Upper lobe of left lung (tissue), 6 donors: ENCODE results near the gene SNRNP35. TPM values are rescaled to one million over a fixed set of nuclear protein-coding genes. Genes with fewer than 3 reads are reported as not detected.
A peak's percentile ranks its signal among the peaks of the same experiment; 100 is the strongest.

ENCODE experiments used
- ATAC-seq, 2 donors: fragments of 200-7000 bp; cut with Tn5 transposase; one replicate each; pipeline ENCODE4 v1.9.1; 2022; ENCODE audit warnings: mild to moderate bottlenecking in 2 of 2, moderate library complexity in 2 of 2; ENCODE audit not compliant: low FRiP score in 2 of 2
- DNase-seq, 2 donors: peaks; one replicate each; pipeline ENCODE4 v3.0.0-alpha.2; 2019 to 2020
- H3K27ac ChIP-seq, 4 donors: fragments of 200-600 bp; sonication (generic); one replicate each; pipeline ENCODE4 v1.5.1; 2016 to 2019
- H3K27me3 ChIP-seq, 4 donors: fragments of 200-600 bp; sonication (generic); one replicate each; pipeline ENCODE4 v1.5.1; 2017 to 2019
- H3K36me3 ChIP-seq, 4 donors: fragments of 200-600 bp; sonication (generic); one replicate each; pipeline ENCODE4 v1.5.1; 2016 to 2019
- H3K4me1 ChIP-seq, 4 donors: fragments of 200-600 bp; sonication (generic); one replicate each; pipeline ENCODE4 v1.5.1; 2018 to 2019
- H3K4me3 ChIP-seq, 4 donors: fragments of 200-600 bp; sonication (generic); one replicate each; pipeline ENCODE4 v1.5.1; 2017 to 2019; ENCODE audit warnings: mild to moderate bottlenecking in 2 of 4, moderate library complexity in 1 of 4
- H3K9me3 ChIP-seq, 4 donors: fragments of 200-600 bp; sonication (generic); one replicate each; pipeline ENCODE4 v1.5.1; 2018 to 2019
- CTCF ChIP-seq, 6 experiments: fragments of 450-650 bp in 4 of 6; fragments of 200-600 bp in 2 of 6; sonication (generic) in 2 of 6; IDR thresholded peaks; one replicate each; pipeline ENCODE4 v1.5.1; 2016 to 2019; ENCODE audit warnings: antibody characterized with exemption in 6 of 6
- EP300 ChIP-seq, 4 donors: sonication (generic); formaldehyde crosslinking; IDR thresholded peaks; one replicate each; pipeline ENCODE4 v1.5.1; 2017; ENCODE audit warnings: antibody characterized with exemption in 4 of 4, control low read depth in 2 of 4
- POLR2A ChIP-seq, 4 donors: fragments of 450-650 bp; IDR thresholded peaks; one replicate each; pipeline ENCODE4 v1.5.1; 2016 to 2017; ENCODE audit warnings: antibody characterized with exemption in 4 of 4, mild to moderate bottlenecking in 2 of 4
- POLR2AphosphoS5 ChIP-seq, 2 donors: sonication (generic); formaldehyde crosslinking; IDR thresholded peaks; one replicate each; pipeline ENCODE4 v1.5.1; 2017; ENCODE audit warnings: antibody characterized with exemption in 2 of 2
- WGBS, 2 donors: methylation state at CpG; one replicate each; pipeline ENCODE4 v1.1.5; 2017 to 2018; 5-methylcytosine and 5-hydroxymethylcytosine counted together
- total RNA-seq, 6 donors: library from RNA; depleted of rRNA in 4 of 6; stranded (reverse); fragments of >200 nt in 4 of 6; gene quantifications; one replicate each; pipeline versions ENCODE4 v1.1.0 to v1.2.1, GENCODE V29; 2016 to 2021
- donor health status: DM: no; HTN: no; CAD: no; lungs with moderate emphysema.
- donor health status: DM: no; HTN: yes; CAD: no; lungs with severe emphysema.

Gene SNRNP35
- total RNA-seq, 6 donors from 2014 or later = 16.7 to 50.3 (median 26.6) TPM

- Histone ChIP-seq H3K27me3 (no peaks in the 10 kb centered on the region), H3K4me1 (no peaks in the 10 kb centered on the region), H3K9me3 (no peaks in the 10 kb centered on the region), H3K4me3 (no peak overlapping the region), H3K27ac (no peak overlapping the region), H3K36me3 (peaks cover 0 to 15% (median 0%) of the 10 kb centered on the region in 4 donors)
- ATAC-seq (no peak), DNase-seq (no peak)
- whole genome bisulfite sequencing, 2 donors = 96 to 97% methylated on average over 3 to 6 of the region's 6 CpGs
- TF ChIP-seq EP300 (IDR thresholded peaks at IDR 0.05) (no peak), POLR2AphosphoS5 (IDR thresholded peaks at IDR 0.05) (no peak), POLR2A (IDR thresholded peaks at IDR 0.05) (no peak), CTCF (IDR thresholded peaks at IDR 0.05) (no peak)
Observed at GRCh38 chr12:123487428-123487827, 29.5 kb downstream of the SNRNP35 start.

- WGBS, 2 donors = 90 to 91% methylated on average over 20 of the region's 20 CpGs
- ATAC-seq = no peak
Observed at GRCh38 chr12:123488539-123489230, 30.7 kb downstream of the SNRNP35 start.

GRCh38 chr12:123489580-123489979 lies 31.6 kb downstream of the SNRNP35 start:
- H3K36me3 ChIP-seq = peaks cover 0 to 3% (median 0%) of the 10 kb centered on the region in 4 donors
- H3K4me1 ChIP-seq = no peaks in the 10 kb centered on the region
- no peaks in the 10 kb centered on the region for H3K9me3 ChIP-seq
- no peak overlapping the region for H3K4me3 ChIP-seq
- ATAC-seq (no peak), DNase-seq (no peak)
- no peaks in the 10 kb centered on the region for H3K27me3 ChIP-seq
- TF ChIP-seq CTCF (IDR thresholded peaks at IDR 0.05) = no peak
- TF ChIP-seq POLR2A (IDR thresholded peaks at IDR 0.05) = no peak
- 83 to 98% methylated on average over 5 to 6 of the region's 6 CpGs for WGBS, 2 donors
- peak overlapping the region in 3 of 4 donors; percentile 7 to 48 (median 40) for H3K27ac ChIP-seq

More at GRCh38 chr12:123488539-123489230, 30.7 kb downstream of the SNRNP35 start:
- H3K4me3 ChIP-seq = no peak overlapping the region
- no peaks in the 10 kb centered on the region for H3K4me1 ChIP-seq
- TF ChIP-seq CTCF (IDR thresholded peaks at IDR 0.05) (no peak), EP300 (IDR thresholded peaks at IDR 0.05) (no peak), POLR2AphosphoS5 (IDR thresholded peaks at IDR 0.05) (no peak), POLR2A (IDR thresholded peaks at IDR 0.05) (no peak)
- H3K27me3 ChIP-seq = no peaks in the 10 kb centered on the region
- H3K27ac ChIP-seq = no peak overlapping the region
- H3K36me3 ChIP-seq = peaks cover 0 to 9% (median 0%) of the 10 kb centered on the region in 4 donors
- H3K9me3 ChIP-seq = no peaks in the 10 kb centered on the region
- no peak for DNase-seq

GRCh38 chr12:123490089-123490488 lies 32.1 kb downstream of the SNRNP35 start:
- ATAC-seq = peak; percentile 20 to 54
- peak in 1 of 2 donors; percentile 33 for DNase-seq
- Histone ChIP-seq H3K27ac (peak overlapping the region in 3 of 4 donors; percentile 7 to 48 (median 40)), H3K27me3 (no peaks in the 10 kb centered on the region), H3K9me3 (no peaks in the 10 kb centered on the region), H3K4me3 (no peak overlapping the region), H3K36me3 (peaks cover 0 to 3% (median 0%) of the 10 kb centered on the region in 4 donors), H3K4me1 (no peaks in the 10 kb centered on the region)
- 51 to 63% methylated on average over 4 to 5 of the region's 5 CpGs for WGBS, 2 donors
- TF ChIP-seq POLR2A (IDR thresholded peaks at IDR 0.05) = no peak
- TF ChIP-seq EP300 (IDR thresholded peaks at IDR 0.05) = no peak
- no peak for TF ChIP-seq CTCF (IDR thresholded peaks at IDR 0.05)
- TF ChIP-seq POLR2AphosphoS5 (IDR thresholded peaks at IDR 0.05) = no peak

- Histone ChIP-seq H3K27me3 (no peaks in the 10 kb centered on the region), H3K27ac (no peak overlapping the region), H3K4me1 (no peaks in the 10 kb centered on the region), H3K4me3 (no peak overlapping the region), H3K9me3 (no peaks in the 10 kb centered on the region), H3K36me3 (no peaks in the 10 kb centered on the region)
- TF ChIP-seq POLR2AphosphoS5 (IDR thresholded peaks at IDR 0.05) = no peak
- no peak for TF ChIP-seq POLR2A (IDR thresholded peaks at IDR 0.05)
- TF ChIP-seq EP300 (IDR thresholded peaks at IDR 0.05) = no peak
- WGBS, 2 donors = 80 to 96% methylated on average over 1 to 11 of the region's 11 CpGs
- DNase-seq = no peak
- ATAC-seq = no peak
Observed at GRCh38 chr12:123491056-123491455, 33.1 kb downstream of the SNRNP35 start.
